SK-N-MC (cell line): ENCODE results near the gene SAG.

Experiments
- EZH2 ChIP-seq: fragments of 200-600 bp; sonication (generic); IDR thresholded peaks from one replicate; pipeline ENCODE4 v1.6.1; 2017; ENCODE audit warnings: antibody characterized with exemption
- POLR2AphosphoS5 ChIP-seq: IDR thresholded peaks from 2 replicates; pipeline ENCODE4 v1.6.1; 2012; ENCODE audit warnings: mild to moderate bottlenecking, low read depth, low read length, borderline replicate concordance

GRCh38 chr2:233323851-233324250 lies 16.2 kb downstream of the SAG start:
- no peak for TF ChIP-seq POLR2AphosphoS5
- no peak for TF ChIP-seq EZH2
